CD8-positive, alpha-beta memory T cell (primary cell): ENCODE data around the gene PF4V1. TPM values are rescaled to one million over a fixed set of nuclear protein-coding genes. Genes with fewer than 3 reads are reported as not detected.

ENCODE experiments used
- CTCF ChIA-PET: fragments of 350-600 bp; sonication (Branson Sonifier 250); formaldehyde crosslinking; loops from one replicate; lab custom pipeline; 2021; ENCODE audit warnings: antibody characterized with exemption; lab: Charles Lee
- POLR2A ChIA-PET: fragments of 350-600 bp; sonication (Branson Sonifier 250); formaldehyde crosslinking; loops from one replicate; lab custom pipeline; 2021; ENCODE audit warnings: antibody characterized with exemption; lab: Charles Lee
- DNase-seq, 5 donors: peaks; one replicate each; pipeline versions ENCODE4 v3.0.0 to v3.0.0-alpha.2; 2020 to 2022; ENCODE audit warnings: mixed read lengths in 1 of 5
- H3K27ac ChIP-seq: one replicate; pipeline ENCODE4 v1.7.0; 2013; ENCODE audit warnings: low read depth, mild to moderate bottlenecking, low read length, moderate library complexity
- H3K27me3 ChIP-seq: 2 replicates; pipeline ENCODE4 v1.7.0; 2013; ENCODE audit warnings: low read length, mild to moderate bottlenecking; ENCODE audit not compliant: insufficient read depth, poor library complexity, severe bottlenecking
- H3K36me3 ChIP-seq: 2 replicates; pipeline ENCODE4 v1.7.0; 2013; ENCODE audit warnings: mild to moderate bottlenecking, low read length, moderate library complexity; ENCODE audit not compliant: insufficient read depth
- H3K4me1 ChIP-seq: 2 replicates; pipeline ENCODE4 v1.7.0; 2013; ENCODE audit warnings: mild to moderate bottlenecking, low read length, moderate library complexity; ENCODE audit not compliant: insufficient read depth
- H3K4me3 ChIP-seq: 2 replicates; pipeline ENCODE4 v1.7.0; 2013; ENCODE audit warnings: mild to moderate bottlenecking, low read length
- H3K9me3 ChIP-seq: 2 replicates; pipeline ENCODE4 v1.7.0; 2013; ENCODE audit warnings: mild to moderate bottlenecking, low read length
- H3K27ac Mint-ChIP-seq, 8 donors: one replicate each; pipeline ENCODE4 v1.8.0; 2020 to 2021; ENCODE audit warnings: mixed read lengths in 8 of 8, mild to moderate bottlenecking in 6 of 8, inconsistent platforms in 3 of 8, moderate library complexity in 3 of 8
- H3K27me3 Mint-ChIP-seq, 2 donors: one replicate each; pipeline ENCODE4 v1.8.0; 2020 to 2021; ENCODE audit warnings: mixed read lengths in 2 of 2, mild to moderate bottlenecking in 1 of 2, moderate library complexity in 1 of 2
- H3K36me3 Mint-ChIP-seq, 3 donors: one replicate each; pipeline ENCODE4 v1.8.0; 2020 to 2021; ENCODE audit warnings: mixed read lengths in 3 of 3, inconsistent platforms in 1 of 3, mild to moderate bottlenecking in 1 of 3
- H3K4me1 Mint-ChIP-seq, 3 donors: one replicate each; pipeline ENCODE4 v1.8.0; 2020 to 2021; ENCODE audit warnings: mixed read lengths in 3 of 3, inconsistent platforms in 1 of 3, mild to moderate bottlenecking in 1 of 3
- H3K4me3 Mint-ChIP-seq, 7 donors: one replicate each; pipeline ENCODE4 v1.8.0; 2020 to 2021; ENCODE audit warnings: mixed read lengths in 7 of 7, mild to moderate bottlenecking in 6 of 7, moderate library complexity in 4 of 7, inconsistent platforms in 2 of 7
- H3K9me3 Mint-ChIP-seq, 5 donors: one replicate each; pipeline ENCODE4 v1.8.0; 2020 to 2022; ENCODE audit warnings: mixed read lengths in 5 of 5, mild to moderate bottlenecking in 3 of 5, moderate library complexity in 2 of 5, inconsistent platforms in 1 of 5
- polyA plus RNA-seq: library from polyadenylated mRNA; unstranded; fragments of 300-500 nt; fragmentation: Illumina TruSeq; gene quantifications from one replicate; pipeline ENCODE4 v1.2.3, GENCODE V29; 2021
- total RNA-seq, 2 experiments: library from RNA; stranded (reverse); gene quantifications; one replicate each; pipeline ENCODE4 v1.2.3, GENCODE V29; 2021

Gene PF4V1
- total and polyA plus RNA-seq, 3 experiments from 2014 or later = not detected

GRCh38 chr4:73822389-73822788, 30.7 kb upstream of the PF4V1 start:
- ChIA-PET POLR2A (no interaction called here), CTCF (no interaction called here)
- Histone ChIP-seq H3K9me3 (no peaks in the 10 kb centered on the region), H3K4me1 (no peaks in the 10 kb centered on the region), H3K36me3 (no peaks in the 10 kb centered on the region), H3K27ac (no peak overlapping the region), H3K4me3 (no peak overlapping the region), H3K27me3 (no peaks in the 10 kb centered on the region)
- H3K27ac Mint-ChIP-seq = no peak overlapping the region
- H3K4me1 Mint-ChIP-seq = no peaks in the 10 kb centered on the region
- H3K4me3 Mint-ChIP-seq = no peak overlapping the region
- peaks cover 0 to 4% (median 3%) of the 10 kb centered on the region in 5 donors for H3K9me3 Mint-ChIP-seq
- no peaks in the 10 kb centered on the region for H3K27me3 Mint-ChIP-seq
- no peaks in the 10 kb centered on the region for H3K36me3 Mint-ChIP-seq
- no peak for DNase-seq

DNA sequence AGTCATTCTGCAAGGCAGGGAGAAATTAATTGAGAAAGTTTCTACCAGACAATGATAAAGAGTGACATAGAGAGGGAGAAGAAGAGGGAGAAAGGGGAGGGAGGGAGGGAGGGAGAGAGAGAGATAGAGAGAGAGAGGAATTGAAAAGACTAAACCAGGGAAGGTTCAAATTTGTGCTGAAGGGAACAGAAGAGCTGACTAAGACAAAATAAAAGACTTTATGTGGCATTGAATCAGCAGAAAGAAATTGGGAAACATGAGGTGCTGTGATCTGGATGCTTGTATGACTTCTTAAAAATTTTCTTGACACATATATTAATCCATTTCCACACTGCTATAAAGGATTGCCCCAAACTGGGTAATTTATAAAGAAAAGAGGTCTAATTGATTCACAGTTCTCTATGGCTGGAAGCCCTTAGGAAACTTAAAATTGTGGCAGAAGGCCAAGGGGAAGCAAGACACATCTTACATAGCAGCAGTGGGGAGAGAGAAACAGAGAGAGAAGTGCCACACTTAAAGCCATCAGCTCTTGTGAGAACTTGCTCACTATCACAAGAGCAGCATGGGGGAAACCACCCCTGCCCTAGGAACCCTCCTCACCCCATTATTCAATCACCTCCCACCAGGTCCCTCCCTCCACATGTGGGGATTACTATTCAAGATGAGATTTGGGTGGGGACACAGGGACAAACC, 30.1 kb upstream of the PF4V1 start:
- H3K9me3 Mint-ChIP-seq = peaks cover 0 to 4% (median 0%) of the 10 kb centered on the region in 5 donors
- Histone ChIP-seq H3K36me3 (no peaks in the 10 kb centered on the region), H3K27me3 (no peaks in the 10 kb centered on the region), H3K27ac (no peak overlapping the region), H3K4me1 (no peaks in the 10 kb centered on the region), H3K9me3 (no peaks in the 10 kb centered on the region), H3K4me3 (no peak overlapping the region)
- DNase-seq = no peak
- H3K4me1 Mint-ChIP-seq = no peaks in the 10 kb centered on the region
- POLR2A ChIA-PET = no interaction called here
- no peak overlapping the region for H3K4me3 Mint-ChIP-seq
- H3K36me3 Mint-ChIP-seq = no peaks in the 10 kb centered on the region
- no peaks in the 10 kb centered on the region for H3K27me3 Mint-ChIP-seq
- no peak overlapping the region for H3K27ac Mint-ChIP-seq
- CTCF ChIA-PET = no interaction called here

DNA sequence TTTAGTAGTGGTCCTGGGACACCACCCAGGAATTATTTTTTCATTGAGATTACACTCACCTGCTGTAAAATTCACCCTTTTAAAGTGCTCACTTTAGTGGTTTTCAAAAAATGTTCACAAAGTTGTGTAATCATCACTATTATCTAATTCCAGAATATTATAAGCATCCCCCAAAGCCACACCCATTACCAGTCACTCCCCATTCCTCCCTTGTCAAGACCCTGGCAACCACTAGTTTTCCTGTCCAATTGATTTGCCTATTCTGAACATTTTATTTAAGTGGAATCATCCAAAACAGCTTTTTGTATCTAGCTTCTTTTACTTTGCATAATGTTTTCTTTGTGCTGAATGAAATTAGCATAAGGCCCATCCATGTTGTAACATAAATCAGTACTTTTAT, 29.3 kb upstream of the PF4V1 start:
- Histone ChIP-seq H3K27me3 (no peaks in the 10 kb centered on the region), H3K27ac (no peak overlapping the region), H3K4me1 (no peaks in the 10 kb centered on the region), H3K4me3 (no peak overlapping the region), H3K36me3 (no peaks in the 10 kb centered on the region), H3K9me3 (no peaks in the 10 kb centered on the region)
- Mint-ChIP-seq H3K36me3 (no peaks in the 10 kb centered on the region), H3K27ac (no peak overlapping the region), H3K27me3 (no peaks in the 10 kb centered on the region), H3K9me3 (peaks cover 0 to 4% (median 0%) of the 10 kb centered on the region in 5 donors), H3K4me3 (no peak overlapping the region), H3K4me1 (no peaks in the 10 kb centered on the region)
- POLR2A ChIA-PET = no interaction called here
- CTCF ChIA-PET = no interaction called here
- DNase-seq = no peak

- H3K4me1 ChIP-seq = no peaks in the 10 kb centered on the region
- H3K4me3 ChIP-seq = no peak overlapping the region
- H3K36me3 ChIP-seq = no peaks in the 10 kb centered on the region
- Mint-ChIP-seq H3K4me1 (no peaks in the 10 kb centered on the region), H3K36me3 (no peaks in the 10 kb centered on the region), H3K9me3 (peaks cover 0 to 3% (median 0%) of the 10 kb centered on the region in 5 donors), H3K27ac (no peak overlapping the region), H3K4me3 (no peak overlapping the region), H3K27me3 (no peaks in the 10 kb centered on the region)
- no peak overlapping the region for H3K27ac ChIP-seq
- ChIA-PET CTCF (no interaction called here), POLR2A (no interaction called here)
- no peaks in the 10 kb centered on the region for H3K27me3 ChIP-seq
- no peak for DNase-seq
- no peaks in the 10 kb centered on the region for H3K9me3 ChIP-seq
These were observed 24.1 kb upstream of the PF4V1 start for GRCh38 chr4:73828956-73829355.

- Mint-ChIP-seq H3K4me3 (no peak overlapping the region), H3K27me3 (no peaks in the 10 kb centered on the region)
These were observed 21.5 kb upstream of the PF4V1 start for GRCh38 chr4:73831569-73831968.

DNA sequence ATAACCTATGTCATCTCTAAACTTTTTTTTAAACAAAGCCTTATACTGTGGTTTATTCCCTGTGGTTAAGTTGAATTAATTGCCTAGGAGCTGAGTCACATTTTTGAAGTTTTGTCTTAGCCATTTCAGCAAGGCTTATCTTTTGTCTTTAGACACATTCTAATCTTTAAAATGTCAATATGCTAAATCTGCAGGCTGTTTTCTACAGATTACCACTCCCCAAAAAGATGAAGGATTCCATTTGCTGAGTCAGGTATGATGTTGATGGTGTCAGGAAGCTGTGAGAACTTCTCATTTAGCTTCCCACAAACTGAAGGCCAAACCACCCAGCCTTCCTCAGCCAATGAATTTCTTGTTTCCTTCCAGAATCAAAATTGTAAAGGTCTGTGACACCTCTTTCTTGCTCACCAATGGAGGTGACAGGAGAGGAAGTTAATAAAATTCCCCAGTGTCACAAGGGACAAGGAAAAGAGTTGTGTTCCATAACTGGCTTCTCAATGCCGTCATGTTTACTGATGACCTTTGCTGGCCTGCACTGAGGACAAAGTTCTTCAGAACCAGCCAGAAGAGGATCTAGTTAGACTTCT, 20.4 kb upstream of the PF4V1 start:
- Mint-ChIP-seq H3K27ac (no peak overlapping the region), H3K9me3 (peaks cover 0 to 4% (median 3%) of the 10 kb centered on the region in 5 donors), H3K27me3 (peaks cover 2 to 6% of the 10 kb centered on the region in 2 donors), H3K36me3 (no peaks in the 10 kb centered on the region), H3K4me1 (no peaks in the 10 kb centered on the region), H3K4me3 (no peak overlapping the region)
- DNase-seq = no peak
- ChIA-PET POLR2A (no interaction called here), CTCF (no interaction called here)
- no peaks in the 10 kb centered on the region for H3K9me3 ChIP-seq
- H3K27ac ChIP-seq = no peak overlapping the region
- H3K4me1 ChIP-seq = no peaks in the 10 kb centered on the region
- H3K36me3 ChIP-seq = no peaks in the 10 kb centered on the region
- no peaks in the 10 kb centered on the region for H3K27me3 ChIP-seq
- H3K4me3 ChIP-seq = no peak overlapping the region

More at GRCh38 chr4:73831569-73831968, 21.5 kb upstream of the PF4V1 start:
- Histone ChIP-seq H3K4me1 (no peaks in the 10 kb centered on the region), H3K27me3 (no peaks in the 10 kb centered on the region), H3K36me3 (no peaks in the 10 kb centered on the region), H3K27ac (no peak overlapping the region), H3K9me3 (no peaks in the 10 kb centered on the region), H3K4me3 (no peak overlapping the region)
- peaks cover 0 to 3% (median 0%) of the 10 kb centered on the region in 5 donors for H3K9me3 Mint-ChIP-seq
- H3K36me3 Mint-ChIP-seq = no peaks in the 10 kb centered on the region
- POLR2A ChIA-PET = no interaction called here
- CTCF ChIA-PET = no interaction called here
- no peak for DNase-seq
- H3K4me1 Mint-ChIP-seq = no peaks in the 10 kb centered on the region
- no peak overlapping the region for H3K27ac Mint-ChIP-seq

- no peaks in the 10 kb centered on the region for H3K27me3 ChIP-seq
- no peak within 1 kb of the TSS for H3K27ac ChIP-seq
- H3K4me1 Mint-ChIP-seq = no peaks in the 10 kb centered on the region
- H3K27ac Mint-ChIP-seq = no peak within 1 kb of the TSS
- H3K36me3 Mint-ChIP-seq = no peaks in the 10 kb centered on the region
- no peak for DNase-seq
- peaks cover 2 to 6% of the 10 kb centered on the region in 2 donors for H3K27me3 Mint-ChIP-seq
- H3K9me3 ChIP-seq = no peaks in the 10 kb centered on the region
- ChIA-PET CTCF (no interaction called here), POLR2A (no interaction called here)
- H3K9me3 Mint-ChIP-seq = peaks cover 0 to 4% (median 3%) of the 10 kb centered on the region in 5 donors
- H3K4me1 ChIP-seq = no peaks in the 10 kb centered on the region
- H3K4me3 ChIP-seq = no peak within 1 kb of the TSS
- H3K4me3 Mint-ChIP-seq = no peak within 1 kb of the TSS
- H3K36me3 ChIP-seq = no peaks in the 10 kb centered on the region
These were observed 16.5 kb upstream of the PF4V1 start, which contains the start of gene CXCL6 for GRCh38 chr4:73836373-73837279. CXCL6 (plus strand) TSS chr4:73836678; CDS start chr4:73836751, 73 bp downstream.

GRCh38 chr4:73839071-73839470, 14.0 kb upstream of the PF4V1 start:
- ChIA-PET POLR2A (no interaction called here), CTCF (no interaction called here)
- Mint-ChIP-seq H3K4me3 (no peak overlapping the region), H3K4me1 (no peaks in the 10 kb centered on the region), H3K27me3 (peaks cover 2 to 6% of the 10 kb centered on the region in 2 donors), H3K9me3 (peaks cover 0 to 4% (median 4%) of the 10 kb centered on the region in 5 donors), H3K27ac (no peak overlapping the region), H3K36me3 (no peaks in the 10 kb centered on the region)
- Histone ChIP-seq H3K36me3 (no peaks in the 10 kb centered on the region), H3K4me1 (no peaks in the 10 kb centered on the region), H3K9me3 (no peaks in the 10 kb centered on the region), H3K4me3 (no peak overlapping the region), H3K27me3 (no peaks in the 10 kb centered on the region), H3K27ac (no peak overlapping the region)
- no peak for DNase-seq
